Measurements from ENCODE around the gene PPP2R5A.

- no peak for TF ChIP-seq CTCF (IDR thresholded peaks at IDR 0.05)
- no peak for TF ChIP-seq EP300 (IDR thresholded peaks at IDR 0.05)
- TF ChIP-seq POLR2A (IDR thresholded peaks at IDR 0.05): no peak
Measured at GRCh38 chr1:212355230-212355969, 70.2 kb downstream of the PPP2R5A start.

Data from tibial nerve (tissue), 4 donors.